Dermis blood vessel endothelial cell (primary cell): Measurements from ENCODE around the gene VPS13C. TPM values are rescaled to one million over a fixed set of nuclear protein-coding genes. Genes with fewer than 3 reads are reported as not detected.
A peak's percentile ranks its signal among the peaks of the same experiment; 100 is the strongest.

Source experiments
- DNase-seq: peaks from one replicate; pipeline ENCODE4 v3.0.0; 2010
- total RNA-seq: library from RNA; depleted of rRNA; stranded (reverse); fragments of >200 nt; gene quantifications from 2 replicates; pipeline ENCODE4 v1.2.3, GENCODE V29; 2014

The VPS13C gene
- total RNA-seq, 1 donor from 2014 or later: 135 TPM

- no peak for DNase-seq
Measured at GRCh38 chr15:61851955-61852354, 208.3 kb downstream of the VPS13C start.

DNA sequence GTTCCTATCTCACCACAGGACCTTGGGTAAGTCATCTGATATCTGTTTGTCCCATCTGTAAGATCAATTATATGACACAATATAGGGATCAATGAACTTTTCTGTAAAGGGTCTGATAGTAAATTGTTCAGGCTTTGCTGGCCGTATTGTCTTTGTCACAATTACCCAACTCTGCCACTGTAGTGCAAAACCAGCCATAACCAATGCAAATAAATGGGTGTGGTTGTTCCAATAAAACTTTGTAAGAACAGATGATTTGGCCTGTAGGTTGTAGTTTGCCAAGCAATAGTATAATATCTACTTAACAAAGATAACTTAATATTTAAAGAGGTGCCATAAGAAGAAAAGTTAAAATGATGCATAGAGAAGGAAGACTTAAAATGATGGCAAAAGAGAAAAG lies 210.8 kb downstream of the VPS13C start:
- no peak for DNase-seq

DNA sequence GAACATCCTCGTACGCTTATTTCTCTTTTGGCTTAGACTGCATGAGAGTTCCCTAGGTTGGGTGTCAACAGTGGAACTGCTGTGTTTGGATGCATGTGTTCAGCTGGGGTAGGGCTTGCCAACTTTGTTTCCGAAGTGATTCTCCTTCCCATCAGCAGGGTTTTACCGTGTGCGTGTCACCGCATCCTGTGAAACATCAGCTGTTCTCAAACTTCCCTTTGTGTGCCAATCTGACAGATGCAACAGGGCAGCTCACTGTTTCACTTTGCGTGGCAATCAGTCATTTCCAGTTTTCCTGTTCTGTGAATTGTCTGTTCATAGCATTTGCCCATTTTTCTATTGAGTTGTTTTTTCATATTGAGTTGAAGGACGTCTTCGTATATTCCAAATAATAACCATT lies 218.8 kb downstream of the VPS13C start:
- DNase-seq: peak; percentile 41

DNA sequence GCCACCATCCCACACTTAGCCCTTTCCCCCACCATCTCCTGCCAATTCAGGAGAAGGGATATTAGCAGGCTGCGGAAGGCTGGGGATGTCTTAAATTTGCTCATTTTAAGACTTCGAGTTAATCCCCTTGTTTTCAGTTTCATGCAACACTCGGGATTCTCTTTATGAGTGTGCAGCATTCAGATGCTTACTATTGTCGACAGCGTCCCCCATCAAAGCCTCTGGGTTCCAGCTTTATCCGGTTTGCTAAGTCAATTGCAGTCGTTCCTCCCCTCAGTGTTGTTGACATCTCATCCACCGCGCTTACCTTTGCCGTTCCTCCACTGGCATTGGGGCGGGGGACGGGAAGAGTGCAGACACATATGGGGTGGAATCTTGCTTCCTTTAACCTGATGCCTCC lies 220.2 kb downstream of the VPS13C start:
- DNase-seq: no peak

- DNase-seq: no peak
Measured at GRCh38 chr15:61839546-61839945, 220.7 kb downstream of the VPS13C start.

DNA sequence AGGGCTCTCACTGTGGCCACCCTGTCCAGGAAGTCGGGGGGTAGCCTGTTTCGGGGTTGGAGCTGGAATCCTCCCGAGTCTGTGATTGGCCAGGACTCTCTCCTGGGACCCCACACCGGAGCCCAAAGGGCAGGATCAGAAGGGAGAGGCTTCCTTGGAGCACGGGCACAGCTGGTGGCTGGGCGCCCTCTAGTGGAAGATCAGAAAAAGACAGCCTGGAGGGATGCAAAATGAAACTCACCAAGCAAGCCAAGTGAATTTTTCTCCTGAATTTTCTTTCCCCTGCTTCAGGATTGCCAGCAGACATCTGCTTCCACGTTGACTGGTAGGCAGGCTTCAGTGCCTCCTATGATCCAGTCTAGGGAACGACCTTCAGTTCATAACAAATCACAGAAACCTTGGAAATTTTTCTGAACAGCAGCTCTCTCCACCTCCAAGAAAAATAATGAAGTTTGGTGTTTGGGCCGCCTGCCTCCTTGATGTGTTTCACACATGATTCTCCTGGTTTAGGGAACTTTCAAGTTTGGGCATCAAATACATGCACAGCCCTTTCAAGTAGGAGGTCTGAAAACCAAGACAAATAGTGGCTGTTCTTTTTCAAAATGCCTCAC lies 224.6 kb downstream of the VPS13C start:
- DNase-seq: peak; percentile 69

DNA sequence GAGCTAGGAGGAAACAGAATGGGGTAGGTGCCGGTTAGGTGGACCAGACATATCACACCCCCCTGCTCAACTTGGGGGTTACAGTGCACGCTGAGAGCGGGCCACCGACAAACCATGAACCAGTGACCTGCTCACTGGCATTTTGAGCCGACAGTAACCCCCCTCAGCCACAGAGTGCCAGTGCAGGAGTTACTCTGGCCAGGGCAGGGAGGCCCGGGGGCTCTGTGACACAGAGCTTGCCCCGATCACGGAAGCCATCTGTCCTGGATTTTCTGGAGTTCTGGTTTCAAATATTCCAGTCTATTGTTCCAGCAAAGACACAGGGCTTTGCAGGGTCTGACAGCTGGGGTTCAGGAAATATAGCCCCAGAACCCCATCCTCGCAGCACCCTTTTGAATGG lies 225.2 kb downstream of the VPS13C start:
- DNase-seq: no peak

DNA sequence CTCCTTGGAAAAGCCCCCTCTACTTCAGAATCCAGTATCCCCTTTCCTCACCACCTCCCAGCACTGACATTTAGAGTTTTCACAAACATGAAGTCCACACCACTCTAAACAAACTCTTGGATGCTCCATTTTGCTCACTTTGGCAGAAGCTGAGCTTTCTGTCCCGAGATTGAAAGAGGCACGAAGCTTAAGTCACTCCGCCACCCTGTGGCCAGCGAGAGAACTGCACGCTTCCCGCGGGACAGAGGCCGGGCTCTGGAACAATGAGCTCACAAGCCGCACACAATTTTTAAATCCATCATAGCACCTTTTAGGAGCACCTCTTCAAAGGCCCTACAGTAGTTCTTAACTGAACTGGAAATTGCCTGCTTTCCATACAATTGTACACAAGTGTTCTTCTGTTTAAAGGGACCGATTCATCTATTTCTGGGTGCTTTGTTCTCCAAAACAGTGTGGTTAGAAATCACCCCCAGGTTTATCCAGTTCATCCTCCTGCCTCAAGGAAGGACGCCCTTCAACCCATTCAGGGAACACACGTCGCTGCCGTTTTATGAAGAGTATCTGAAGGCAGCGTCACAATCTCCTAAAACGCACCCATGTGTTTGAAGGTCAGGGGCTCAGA lies 226.1 kb downstream of the VPS13C start:
- peak; percentile 89 for DNase-seq

- no peak for DNase-seq
Measured at GRCh38 chr15:61832223-61832622, 228.0 kb downstream of the VPS13C start.

- DNase-seq: no peak
Measured at GRCh38 chr15:61831505-61831921, 228.7 kb downstream of the VPS13C start.

DNA sequence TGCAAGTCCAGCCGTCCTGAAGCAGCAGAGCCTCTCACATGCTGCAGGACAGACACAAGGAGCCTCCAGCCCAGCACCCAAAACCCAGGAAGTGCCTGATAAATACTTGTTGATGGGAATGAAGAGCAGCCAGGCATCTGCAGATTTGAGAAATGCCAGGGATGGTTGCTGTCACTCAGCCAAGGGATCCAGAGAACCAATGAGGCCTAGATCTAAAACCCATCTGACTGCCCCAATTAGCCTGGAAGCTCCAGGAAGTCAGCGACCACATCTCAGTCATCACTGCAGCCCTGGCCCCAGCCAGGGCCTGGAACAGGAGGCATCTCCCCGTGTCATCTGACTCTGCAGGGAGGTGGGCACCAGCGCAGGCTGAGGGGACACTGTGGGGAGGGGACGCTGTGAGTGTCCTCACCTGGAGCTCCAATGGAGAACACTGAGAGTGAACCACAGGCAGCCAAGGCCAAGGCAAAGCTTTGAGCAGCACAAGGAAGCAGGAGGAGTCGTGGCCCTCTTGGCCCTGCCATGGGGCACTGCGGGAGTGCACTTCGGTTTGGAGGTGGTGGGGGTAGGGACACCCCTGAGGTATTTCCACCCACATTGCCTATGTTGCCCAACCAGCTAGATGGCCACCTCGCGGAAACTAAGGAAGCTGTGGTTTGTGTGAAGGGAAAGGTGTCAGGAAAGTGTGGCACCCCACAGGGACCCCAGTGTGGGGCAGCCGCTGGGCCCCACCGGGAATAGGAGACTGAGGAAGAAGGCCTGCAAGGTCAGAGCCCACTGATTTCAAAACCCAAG lies 229.5 kb downstream of the VPS13C start:
- no peak for DNase-seq

DNA sequence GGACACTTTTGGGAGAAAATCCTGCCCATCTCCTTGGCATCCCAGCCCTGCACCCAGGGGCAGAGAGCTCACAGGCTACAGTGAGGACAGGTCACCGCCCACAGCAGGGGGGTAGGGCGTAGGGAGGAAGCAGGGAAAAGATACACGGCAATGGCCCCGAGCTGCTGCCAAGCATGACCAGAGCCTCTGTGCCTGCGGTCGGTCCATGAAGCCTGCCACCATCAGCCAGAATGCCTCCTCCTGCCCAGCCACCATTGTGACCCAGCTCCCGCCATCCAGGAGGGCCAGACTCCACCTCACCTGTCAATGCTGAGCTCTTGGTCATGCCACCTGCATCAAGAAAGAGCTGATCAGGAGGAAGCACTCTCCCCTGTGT lies 230.7 kb downstream of the VPS13C start:
- DNase-seq: no peak

GRCh38 chr15:61828860-61829513 lies 231.3 kb downstream of the VPS13C start:
- DNase-seq: no peak

GRCh38 chr15:61828008-61828407 lies 232.2 kb downstream of the VPS13C start:
- no peak for DNase-seq

- no peak for DNase-seq
Measured at GRCh38 chr15:61827131-61827530, 233.1 kb downstream of the VPS13C start.

- DNase-seq: no peak
Measured at GRCh38 chr15:61824291-61824690, 236.0 kb downstream of the VPS13C start.

DNA sequence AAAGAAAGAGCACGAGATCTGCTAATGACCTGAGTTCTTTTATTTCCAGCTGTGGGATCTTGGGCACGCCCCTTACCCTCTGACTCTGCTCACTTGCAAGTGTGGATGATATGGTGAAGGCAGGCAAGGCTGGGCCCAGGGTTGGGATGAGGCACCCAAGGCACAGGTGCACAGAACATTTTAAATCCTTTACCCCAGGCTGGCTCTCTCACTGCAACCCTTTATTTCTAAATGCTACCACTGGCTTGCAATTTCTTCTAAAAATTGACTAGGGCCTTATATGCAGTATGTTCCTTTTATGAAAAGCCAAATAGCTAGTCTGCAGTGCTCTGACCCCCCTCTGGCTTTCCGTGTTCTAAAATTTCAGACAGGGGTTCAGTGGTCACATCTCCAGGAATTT lies 237.7 kb downstream of the VPS13C start:
- no peak for DNase-seq

GRCh38 chr15:61820951-61821350 lies 239.3 kb downstream of the VPS13C start:
- DNase-seq: no peak

DNA sequence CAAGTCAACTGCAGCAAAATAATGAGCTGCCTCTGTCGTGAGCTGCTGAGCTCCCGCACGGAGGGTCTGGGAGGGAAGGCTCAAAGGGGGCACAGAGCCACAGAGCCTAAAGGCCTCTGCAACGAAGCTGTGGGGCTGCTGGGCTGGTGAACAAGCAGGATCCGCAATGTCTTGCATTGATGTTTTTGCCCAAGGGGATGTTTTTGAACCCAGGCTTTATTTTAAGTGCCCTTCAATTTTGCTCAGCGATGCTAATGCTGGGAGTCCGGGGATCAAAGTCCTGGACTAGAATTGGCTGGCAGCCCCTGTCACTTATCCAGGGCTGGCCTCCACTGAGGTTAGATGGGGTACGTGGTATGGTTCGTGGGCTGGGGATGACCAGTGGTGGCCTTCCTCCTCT lies 240.0 kb downstream of the VPS13C start:
- DNase-seq: no peak

- DNase-seq: no peak
Measured at GRCh38 chr15:61819386-61819785, 240.9 kb downstream of the VPS13C start.

GRCh38 chr15:61818801-61819200 lies 241.4 kb downstream of the VPS13C start:
- DNase-seq: no peak

DNA sequence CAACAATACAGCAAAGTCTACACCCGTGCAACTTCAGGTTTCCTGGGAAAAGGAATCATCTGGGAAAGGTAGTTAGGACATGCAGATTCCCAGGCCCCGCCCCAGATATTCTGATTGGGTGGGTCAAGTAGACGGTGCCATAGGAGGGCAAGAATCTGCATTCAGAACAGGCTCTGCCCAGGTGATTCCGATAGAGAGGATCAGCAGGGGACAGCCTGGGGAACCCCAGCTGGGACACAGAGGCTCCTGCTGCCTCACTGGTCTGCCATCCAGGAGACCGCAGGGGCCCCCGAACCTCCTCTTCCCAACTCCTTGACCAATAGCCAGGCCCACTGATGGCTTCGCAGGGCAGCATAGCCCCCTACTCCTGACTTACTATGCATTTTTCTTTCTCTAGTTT lies 243.4 kb downstream of the VPS13C start:
- no peak for DNase-seq

- no peak for DNase-seq
Measured at GRCh38 chr15:61815356-61816083, 244.7 kb downstream of the VPS13C start.
